ENCODE data around the gene ALCAM.

DNA sequence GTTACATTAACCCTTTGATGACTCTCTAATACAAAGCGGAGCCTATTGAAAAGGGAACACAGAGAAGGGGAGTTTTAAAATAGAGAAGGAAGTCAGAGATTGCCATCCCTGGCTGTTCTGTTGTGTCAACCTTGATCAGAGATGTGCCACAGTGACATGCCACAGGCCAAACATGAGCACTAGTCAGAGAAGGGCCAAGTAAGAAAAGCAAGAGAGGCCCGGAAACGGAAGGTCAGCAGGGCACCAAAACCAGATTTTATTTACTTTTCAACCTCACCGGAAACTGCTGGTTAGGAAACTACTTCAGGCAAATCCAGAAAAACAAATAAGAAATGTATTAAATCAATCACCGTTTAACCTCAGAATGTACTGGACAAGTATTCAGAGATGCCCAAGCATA lies 171.8 kb downstream of the ALCAM start:
- no peak for TF ChIP-seq CTCF (IDR thresholded peaks at IDR 0.05)
- no peak for TF ChIP-seq EZH2 (IDR thresholded peaks at IDR 0.05; ENCODE audit: borderline replicate concordance, insufficient read depth, low read depth, low read length, poor library complexity, severe bottlenecking)

All from B cell (primary cell).